PC-9 (cell line): ENCODE data around the gene SAMSN1. TPM values are rescaled to one million over a fixed set of nuclear protein-coding genes. Genes with fewer than 3 reads are reported as not detected.

Source experiments
- BruUV-seq: library from RNA; stranded (reverse); fragments of 400-500 nt; replicated peaks from 2 replicates; lab custom pipeline; 2021; lab: Mats Ljungman, UMichigan
- CTCF ChIA-PET: fragments of 300-600 bp; sonication (Branson Sonifier 250); formaldehyde crosslinking; loops from one replicate; lab custom pipeline; 2022; ENCODE audit warnings: antibody characterized with exemption; lab: Charles Lee
- POLR2A ChIA-PET: fragments of 300-600 bp; sonication (Branson Sonifier 250); formaldehyde crosslinking; loops from one replicate; lab custom pipeline; 2022; ENCODE audit warnings: antibody characterized with exemption; ENCODE audit not compliant: unreplicated experiment; lab: Charles Lee
- DNase-seq, 2 experiments: peaks; one replicate each; pipeline versions ENCODE4 v3.0.0 to v3.0.0-alpha.2; 2015 to 2022; ENCODE audit warnings: mixed read lengths in 1 of 2
- H2AFZ ChIP-seq: fragments of 200-600 bp; sonication (generic); 2 replicates; pipeline ENCODE4 v1.8.1; 2017; ENCODE audit warnings: antibody characterized with exemption
- H3F3A ChIP-seq: fragments of 200-600 bp; sonication (generic); 2 replicates; pipeline ENCODE4 v1.8.1; 2017; ENCODE audit warnings: antibody characterized with exemption, mild to moderate bottlenecking, low read depth; ENCODE audit not compliant: insufficient read depth
- H3K27ac ChIP-seq: fragments of 200-600 bp; sonication (generic); 2 replicates; pipeline ENCODE4 v1.6.1; 2016; ENCODE audit warnings: mixed run types
- H3K27me3 ChIP-seq: fragments of 200-600 bp; sonication (generic); 2 replicates; pipeline ENCODE4 v1.6.1; 2016; ENCODE audit warnings: low read depth, mixed run types; ENCODE audit not compliant: insufficient read depth
- H3K36me3 ChIP-seq: fragments of 200-600 bp; sonication (generic); 2 replicates; pipeline ENCODE4 v1.6.1; 2016; ENCODE audit warnings: low read depth, mixed run types
- H3K4me1 ChIP-seq: fragments of 200-600 bp; sonication (generic); replicated peaks from 2 replicates; pipeline ENCODE4 v1.6.1; 2016; ENCODE audit warnings: mixed run types; ENCODE audit not compliant: insufficient read depth
- H3K4me2 ChIP-seq: fragments of 200-600 bp; sonication (generic); 2 replicates; pipeline ENCODE4 v1.6.1; 2017; ENCODE audit warnings: mixed run types
- H3K4me3 ChIP-seq: fragments of 200-600 bp; sonication (generic); 2 replicates; pipeline ENCODE4 v1.6.1; 2016; ENCODE audit warnings: mixed run types
- H3K79me2 ChIP-seq: fragments of 200-600 bp; sonication (generic); 2 replicates; pipeline ENCODE4 v1.6.1; 2017; ENCODE audit warnings: low read depth, mixed run types
- H3K9me2 ChIP-seq: fragments of 200-600 bp; sonication (generic); 2 replicates; pipeline ENCODE4 v1.8.1; 2017; ENCODE audit warnings: mild to moderate bottlenecking; ENCODE audit not compliant: insufficient read depth
- H3K9me3 ChIP-seq: fragments of 200-600 bp; sonication (generic); 2 replicates; pipeline ENCODE4 v1.8.1; 2016; ENCODE audit warnings: low read depth; ENCODE audit not compliant: insufficient read depth
- H4K20me1 ChIP-seq: fragments of 200-600 bp; sonication (generic); 2 replicates; pipeline ENCODE4 v1.8.1; 2017; ENCODE audit not compliant: insufficient read depth
- EZH2 ChIP-seq: fragments of 200-600 bp; sonication (generic); IDR thresholded peaks from 2 replicates; pipeline ENCODE4 v1.8.0; 2017; ENCODE audit warnings: antibody characterized with exemption, low read depth
- intact Hi-C: fragments of 100-400 bp; cut with micrococcal nuclease; formaldehyde crosslinking; loops from one replicate; pipeline ENCODE4 v1.10.0; 2022; ENCODE audit not compliant: unreplicated experiment
- total RNA-seq: library from RNA; stranded (reverse); gene quantifications from 2 replicates; pipeline ENCODE4 v1.2.3, GENCODE V29; 2021
- TF ChIP-seq, protein P1 (sequence below): fragments of 200-600 bp; sonication (generic); conservative IDR thresholded peaks from 2 replicates; pipeline ENCODE4 v1.6.1; 2017; ENCODE audit warnings: mixed run types, antibody characterized with exemption, mild to moderate bottlenecking, moderate library complexity

SAMSN1 gene
- total RNA-seq, 1 experiment from 2014 or later: 0.41 TPM

- Histone ChIP-seq H3K36me3 (no peaks in the 10 kb centered on the region), H2AFZ (no peak overlapping the region), H3K4me2 (no peak overlapping the region), H3K27me3 (no peaks in the 10 kb centered on the region), H3K27ac (no peak overlapping the region), H3K4me3 (no peak overlapping the region), H3F3A (no peaks in the 10 kb centered on the region), H3K79me2 (no peaks in the 10 kb centered on the region), H4K20me1 (no peaks in the 10 kb centered on the region), H3K9me2 (no peaks in the 10 kb centered on the region), H3K4me1 (no peaks in the 10 kb centered on the region), H3K9me3 (no peaks in the 10 kb centered on the region)
- CTCF ChIA-PET: no interaction called here
- no TSS peak for BruUV-seq
- POLR2A ChIA-PET: no interaction called here
- intact Hi-C loops: no loop called here
- no peak for TF ChIP-seq EZH2
- TF ChIP-seq, protein P1, sequence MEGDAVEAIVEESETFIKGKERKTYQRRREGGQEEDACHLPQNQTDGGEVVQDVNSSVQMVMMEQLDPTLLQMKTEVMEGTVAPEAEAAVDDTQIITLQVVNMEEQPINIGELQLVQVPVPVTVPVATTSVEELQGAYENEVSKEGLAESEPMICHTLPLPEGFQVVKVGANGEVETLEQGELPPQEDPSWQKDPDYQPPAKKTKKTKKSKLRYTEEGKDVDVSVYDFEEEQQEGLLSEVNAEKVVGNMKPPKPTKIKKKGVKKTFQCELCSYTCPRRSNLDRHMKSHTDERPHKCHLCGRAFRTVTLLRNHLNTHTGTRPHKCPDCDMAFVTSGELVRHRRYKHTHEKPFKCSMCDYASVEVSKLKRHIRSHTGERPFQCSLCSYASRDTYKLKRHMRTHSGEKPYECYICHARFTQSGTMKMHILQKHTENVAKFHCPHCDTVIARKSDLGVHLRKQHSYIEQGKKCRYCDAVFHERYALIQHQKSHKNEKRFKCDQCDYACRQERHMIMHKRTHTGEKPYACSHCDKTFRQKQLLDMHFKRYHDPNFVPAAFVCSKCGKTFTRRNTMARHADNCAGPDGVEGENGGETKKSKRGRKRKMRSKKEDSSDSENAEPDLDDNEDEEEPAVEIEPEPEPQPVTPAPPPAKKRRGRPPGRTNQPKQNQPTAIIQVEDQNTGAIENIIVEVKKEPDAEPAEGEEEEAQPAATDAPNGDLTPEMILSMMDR: no peak
- DNase-seq: no peak
These were observed 19.9 kb downstream of the SAMSN1 start for GRCh38 chr21:14526199-14526598.

- TF ChIP-seq EZH2: no peak
- CTCF ChIA-PET: no interaction called here
- BruUV-seq: no TSS peak
These were observed 22.9 kb downstream of the SAMSN1 start for GRCh38 chr21:14523234-14523633.

DNA sequence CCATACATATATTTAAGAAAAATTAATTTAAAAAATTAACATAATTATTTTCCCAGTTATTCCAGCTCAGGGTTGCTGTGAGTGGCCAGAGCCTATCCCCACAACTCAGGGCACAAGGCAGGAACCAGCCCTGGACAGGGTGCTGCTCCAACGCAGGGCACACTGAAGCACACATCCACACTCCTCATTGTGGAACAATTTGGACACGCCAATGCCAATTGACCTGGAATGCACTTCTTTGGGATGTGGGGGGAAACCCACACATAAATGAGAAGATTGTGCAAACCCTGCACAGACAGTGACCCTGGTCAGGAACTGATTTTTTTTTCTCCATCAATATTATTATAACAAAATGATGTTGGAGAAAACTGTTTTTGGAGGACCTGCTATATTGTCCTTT, 23.4 kb downstream of the SAMSN1 start:
- CTCF ChIA-PET: no interaction called here
- Histone ChIP-seq H3K4me1 (no peaks in the 10 kb centered on the region), H3K79me2 (no peaks in the 10 kb centered on the region), H3F3A (no peaks in the 10 kb centered on the region), H3K4me3 (no peak overlapping the region), H3K4me2 (no peak overlapping the region), H3K36me3 (no peaks in the 10 kb centered on the region), H3K27me3 (no peaks in the 10 kb centered on the region), H4K20me1 (no peaks in the 10 kb centered on the region), H2AFZ (no peak overlapping the region), H3K9me2 (no peaks in the 10 kb centered on the region), H3K9me3 (no peaks in the 10 kb centered on the region), H3K27ac (no peak overlapping the region)
- no peak for DNase-seq
- no peak for TF ChIP-seq EZH2
- no TSS peak for BruUV-seq
- intact Hi-C loops: no loop called here
- POLR2A ChIA-PET: no interaction called here

More at GRCh38 chr21:14523234-14523633, 22.9 kb downstream of the SAMSN1 start:
- Histone ChIP-seq H4K20me1 (no peaks in the 10 kb centered on the region), H3K9me3 (no peaks in the 10 kb centered on the region), H3K27ac (no peak overlapping the region), H3K9me2 (no peaks in the 10 kb centered on the region), H3K4me3 (no peak overlapping the region), H3K79me2 (no peaks in the 10 kb centered on the region), H2AFZ (no peak overlapping the region), H3K4me1 (no peaks in the 10 kb centered on the region), H3K4me2 (no peak overlapping the region), H3F3A (no peaks in the 10 kb centered on the region), H3K36me3 (no peaks in the 10 kb centered on the region), H3K27me3 (no peaks in the 10 kb centered on the region)
- intact Hi-C loops: no loop called here
- DNase-seq: no peak
- POLR2A ChIA-PET: no interaction called here

- Histone ChIP-seq H3K4me2 (no peak overlapping the region), H3F3A (no peaks in the 10 kb centered on the region), H3K27ac (no peak overlapping the region), H2AFZ (no peak overlapping the region), H3K27me3 (no peaks in the 10 kb centered on the region), H3K4me1 (no peaks in the 10 kb centered on the region), H3K79me2 (no peaks in the 10 kb centered on the region), H3K9me3 (no peaks in the 10 kb centered on the region), H3K36me3 (no peaks in the 10 kb centered on the region), H3K9me2 (no peaks in the 10 kb centered on the region), H3K4me3 (no peak overlapping the region), H4K20me1 (no peaks in the 10 kb centered on the region)
- BruUV-seq: no TSS peak
- ChIA-PET CTCF (no interaction called here), POLR2A (no interaction called here)
- TF ChIP-seq, protein P1: no peak
- TF ChIP-seq EZH2: no peak
- no peak for DNase-seq
- intact Hi-C loops: no loop called here
These were observed 25.6 kb downstream of the SAMSN1 start for GRCh38 chr21:14520535-14520934.
